ENCODE data around the gene CCDC171. TPM values are rescaled to one million over a fixed set of nuclear protein-coding genes. Genes with fewer than 3 reads are reported as not detected.

Gene CCDC171
- total and polyA plus RNA-seq, 10 of the 15 experiments (the other 5 are each of a cell fraction or from before 2014, with no cell fraction given): 1.00 to 7.2 (median 2.8) TPM

DNA sequence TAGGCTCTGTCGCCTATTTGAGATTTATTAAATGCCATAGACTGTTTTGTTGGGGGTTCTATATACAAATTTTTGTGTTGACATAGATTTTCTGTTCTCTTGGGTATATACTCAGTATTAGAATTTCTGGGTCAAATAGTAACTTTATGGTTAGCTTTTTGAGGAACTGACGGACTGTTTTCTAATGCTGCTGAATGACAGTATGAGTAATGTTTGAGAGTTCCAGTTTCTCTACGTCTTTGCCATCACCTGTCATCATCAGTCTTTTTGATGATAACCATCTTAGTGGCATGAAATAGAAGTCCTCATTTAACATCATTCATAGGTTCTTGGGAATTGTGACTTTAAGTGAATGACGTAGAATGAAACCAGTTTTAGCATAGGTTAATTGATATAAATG is 60.1 kb downstream of the CCDC171 start:
- no peak overlapping the region for H3K9ac ChIP-seq (ENCODE audit: control insufficient read depth, insufficient read depth, low read length)
- H3K4me3 ChIP-seq: no peak overlapping the region
- in situ Hi-C loops (cut with MboI): loop anchor here (10.0 kb wide), 1 partner anchor 398 kb away; no protein-coding TSS in a partner anchor
- 35% methylated on average over 4 of the region's 4 CpGs for WGBS (ENCODE audit: insufficient coverage, insufficient replicate concordance, low lambda C conversion rate, missing lambda C conversion rate)
- FAIRE-seq (no peak), ATAC-seq (peak; percentile 91), DNase-seq (ENCODE audit: low read depth, low spot score) (no peak)
- no TSS peak for BruUV-seq (replicated peaks)
- intact Hi-C loops (cut with micrococcal nuclease; ENCODE audit: unreplicated experiment): no loop called here
- no peaks in the 10 kb centered on the region for H3K27me3 ChIP-seq (replicated peaks in 1 of 2; ENCODE audit: control insufficient read depth in 2 of 2, insufficient read depth in 2 of 2, low read length in 1 of 2)
- H3K4me1 ChIP-seq (ENCODE audit: control insufficient read depth, insufficient read depth, low read length): no peaks in the 10 kb centered on the region
- no peaks in the 10 kb centered on the region; the same call in 2 of the 3 replicates for H3K9me3 ChIP-seq (replicated peaks; ENCODE audit: control insufficient read depth, insufficient read depth, low read length)
- H3K4me2 ChIP-seq (ENCODE audit: control insufficient read depth, insufficient read depth): no peak overlapping the region
- H3K79me2 ChIP-seq (ENCODE audit: control insufficient read depth, insufficient read depth, low read length): no peaks in the 10 kb centered on the region
- no peak overlapping the region for H3K27ac ChIP-seq (ENCODE audit: control insufficient read depth, insufficient read depth)
- ChIA-PET SMC1A (ENCODE audit: uncharacterized antibody, unreplicated experiment) (interaction anchor here (1.6 kb wide), 1 partner anchor 509 kb away, joined by 3 read pairs; no protein-coding TSS in a partner anchor), RAD21 (ENCODE audit: unreplicated experiment) (interaction anchor here (0.9 kb wide), 1 partner anchor 335 kb away, joined by 3 read pairs; no protein-coding TSS in a partner anchor), POLR2A (interaction anchor here (0.6 kb wide), 2 partner anchors 51 to 314 kb away, joined by 3 read pairs; no protein-coding TSS in a partner anchor), CTCF (no interaction called here)
- no peaks in the 10 kb centered on the region for H3K36me3 ChIP-seq (ENCODE audit: control insufficient read depth in 2 of 2, insufficient read depth in 2 of 2, low read length in 1 of 2)
- H2AFZ ChIP-seq (ENCODE audit: control insufficient read depth, low read depth, low read length): no peak overlapping the region
- no peaks in the 10 kb centered on the region for H4K20me1 ChIP-seq (ENCODE audit: control insufficient read depth, insufficient read depth)
- TF ChIP-seq EP300 (IDR thresholded peaks at IDR 0.05; ENCODE audit: borderline replicate concordance in 1 of 2, control insufficient read depth in 1 of 2, low read depth in 2 of 2, low read length in 2 of 2): peak in 1 of 2 experiments; percentile 55; a peak in 1 of 4 replicates
- peak; percentile 13; the same call in 1 of the 2 replicates for TF ChIP-seq RUNX3 (IDR thresholded peaks at IDR 0.05; ENCODE audit: low read length)
- TF ChIP-seq HDGF (IDR thresholded peaks at IDR 0.05): no peak
- TF ChIP-seq RCOR1 (conservative IDR thresholded peaks at IDR 0.05; ENCODE audit: low read depth, low read length): no peak
- no peak for TF ChIP-seq CEBPB (IDR thresholded peaks at IDR 0.05; ENCODE audit: borderline replicate concordance in 1 of 2, low read depth in 2 of 2, low read length in 2 of 2)
- no peak for TF ChIP-seq ESRRA (IDR thresholded peaks at IDR 0.05; ENCODE audit: low read length)
- TF ChIP-seq POLR2AphosphoS5 (IDR thresholded peaks at IDR 0.05; ENCODE audit: low read length): no peak
- TF ChIP-seq MTA2 (IDR thresholded peaks at IDR 0.05; ENCODE audit: low read depth): 0 out of 2 replicates have a peak, but pooled peaks have one; percentile 23
- TF ChIP-seq CUX1 (IDR thresholded peaks at IDR 0.05; ENCODE audit: insufficient replicate concordance, low read depth, low read length): no peak
- no peak for TF ChIP-seq GATAD2B (conservative IDR thresholded peaks at IDR 0.05; ENCODE audit: low read depth)
- TF ChIP-seq TCF7 (IDR thresholded peaks at IDR 0.05; ENCODE audit: borderline replicate concordance): no peak
- TF ChIP-seq POU2F2 (IDR thresholded peaks at IDR 0.05; ENCODE audit: borderline replicate concordance, low read depth, low read length): no peak
- peak; percentile 53 for TF ChIP-seq JUNB (IDR thresholded peaks at IDR 0.05)
- no peak for TF ChIP-seq CEBPZ (IDR thresholded peaks at IDR 0.05; ENCODE audit: low read depth, low read length)
- TF ChIP-seq KAT2A (conservative IDR thresholded peaks at IDR 0.05; ENCODE audit: control insufficient read depth, low read depth, low read length): no peak
- TF ChIP-seq RBBP5 (conservative IDR thresholded peaks at IDR 0.05): no peak

All from GM12878 (cell line).